Lower lobe of right lung (tissue), 2 donors: ENCODE data around the gene TPM4. TPM values are rescaled to one million over a fixed set of nuclear protein-coding genes. Genes with fewer than 3 reads are reported as not detected.

Experiments
- ATAC-seq, 2 donors: fragments of 200-7000 bp; cut with Tn5 transposase; one replicate each; pipeline ENCODE4 v1.9.1; 2020 to 2022; ENCODE audit warnings: mild to moderate bottlenecking in 2 of 2, moderate library complexity in 2 of 2
- DNase-seq: peaks from one replicate; pipeline ENCODE4 v3.0.0-alpha.2; 2020
- H3K27ac ChIP-seq: fragments of 200-600 bp; one replicate; pipeline ENCODE4 v1.8.0; 2022
- H3K27me3 ChIP-seq: fragments of 200-600 bp; one replicate; pipeline ENCODE4 v1.8.0; 2022; ENCODE audit warnings: low read depth
- H3K36me3 ChIP-seq: fragments of 200-600 bp; one replicate; pipeline ENCODE4 v1.8.0; 2022; ENCODE audit warnings: mild to moderate bottlenecking
- H3K4me1 ChIP-seq: fragments of 200-600 bp; one replicate; pipeline ENCODE4 v1.8.0; 2022
- H3K4me3 ChIP-seq: fragments of 200-600 bp; one replicate; pipeline ENCODE4 v1.8.0; 2022; ENCODE audit warnings: mild to moderate bottlenecking
- H3K9me3 ChIP-seq: fragments of 200-600 bp; one replicate; pipeline ENCODE4 v1.8.0; 2022
- CTCF ChIP-seq: fragments of 200-600 bp; IDR thresholded peaks from one replicate; pipeline ENCODE4 v1.8.0; 2022; ENCODE audit warnings: antibody characterized with exemption, mild to moderate bottlenecking
- intact Hi-C: fragments of 100-400 bp; cut with DNase I; formaldehyde crosslinking; loops from one replicate; pipeline ENCODE4 v1.11.0; 2022
- total RNA-seq: library from RNA; stranded (reverse); fragmentation: NEBNext Ultra II Directional; extraction: Animal tissue kit (Norgen Biotek cat#: 25700); gene quantifications from one replicate; pipeline ENCODE4 v1.2.1, GENCODE V29; 2021
- donor health status: DM: no; HTN: yes; CAD: no; lungs with severe emphysema.

TPM4 gene
- total RNA-seq, 1 donor from 2014 or later: 319 TPM

- no peak for TF ChIP-seq CTCF
- ATAC-seq (no peak), DNase-seq (peak; percentile 28)
- H3K4me1 ChIP-seq: peaks cover 15% of the 10 kb centered on the region
- no peak overlapping the region for H3K4me3 ChIP-seq
- no peak overlapping the region for H3K27ac ChIP-seq
- no peaks in the 10 kb centered on the region for H3K9me3 ChIP-seq
- no peaks in the 10 kb centered on the region for H3K36me3 ChIP-seq
- no peaks in the 10 kb centered on the region for H3K27me3 ChIP-seq
- intact Hi-C loops: no loop called here
Measured at GRCh38 chr19:16037424-16038195, 38.7 kb upstream of the TPM4 start.

- H3K4me1 ChIP-seq: peaks cover 15% of the 10 kb centered on the region
- DNase-seq (peak; percentile 13), ATAC-seq (no peak)
- no peak overlapping the region for H3K4me3 ChIP-seq
- H3K27me3 ChIP-seq: no peaks in the 10 kb centered on the region
- H3K9me3 ChIP-seq: no peaks in the 10 kb centered on the region
- H3K27ac ChIP-seq: no peak overlapping the region
- TF ChIP-seq CTCF: no peak
- no peaks in the 10 kb centered on the region for H3K36me3 ChIP-seq
- intact Hi-C loops: no loop called here
Measured at GRCh38 chr19:16038196-16038695, 38.0 kb upstream of the TPM4 start.

- Histone ChIP-seq H3K27ac (no peak overlapping the region), H3K4me1 (peaks cover 15% of the 10 kb centered on the region), H3K9me3 (no peaks in the 10 kb centered on the region), H3K36me3 (no peaks in the 10 kb centered on the region), H3K27me3 (no peaks in the 10 kb centered on the region), H3K4me3 (no peak overlapping the region)
- no peak for TF ChIP-seq CTCF
- ATAC-seq: no peak
- intact Hi-C loops: no loop called here
- peak; percentile 22 for DNase-seq
Measured at GRCh38 chr19:16039081-16039480, 37.2 kb upstream of the TPM4 start.

GRCh38 chr19:16039545-16039944, 36.8 kb upstream of the TPM4 start:
- Histone ChIP-seq H3K27me3 (no peaks in the 10 kb centered on the region), H3K36me3 (no peaks in the 10 kb centered on the region), H3K4me1 (peaks cover 15% of the 10 kb centered on the region), H3K9me3 (no peaks in the 10 kb centered on the region), H3K4me3 (no peak overlapping the region), H3K27ac (no peak overlapping the region)
- no peak for TF ChIP-seq CTCF
- intact Hi-C loops: no loop called here
- DNase-seq (peak; percentile 25), ATAC-seq (no peak)

GRCh38 chr19:16040642-16041041, 35.7 kb upstream of the TPM4 start:
- intact Hi-C loops: loop anchor here (10.0 kb wide), 1 partner anchor 144 kb away; the partner anchor contains the start of gene FAM32A
- Histone ChIP-seq H3K4me1 (peaks cover 15% of the 10 kb centered on the region), H3K9me3 (no peaks in the 10 kb centered on the region), H3K27ac (peak overlapping the region; percentile 9), H3K4me3 (no peak overlapping the region), H3K36me3 (no peaks in the 10 kb centered on the region), H3K27me3 (no peaks in the 10 kb centered on the region)
- DNase-seq (no peak), ATAC-seq (no peak)
- TF ChIP-seq CTCF: no peak
